D341Med (cell line): ENCODE results near the gene PNLIP.

Source experiments
- DNase-seq: peaks from one replicate; pipeline ENCODE4 v3.0.0; 2012; ENCODE audit warnings: low spot score

PNLIP gene

GRCh38 chr10:116574797-116575196, 29.1 kb downstream of the PNLIP start:
- DNase-seq = no peak

DNA sequence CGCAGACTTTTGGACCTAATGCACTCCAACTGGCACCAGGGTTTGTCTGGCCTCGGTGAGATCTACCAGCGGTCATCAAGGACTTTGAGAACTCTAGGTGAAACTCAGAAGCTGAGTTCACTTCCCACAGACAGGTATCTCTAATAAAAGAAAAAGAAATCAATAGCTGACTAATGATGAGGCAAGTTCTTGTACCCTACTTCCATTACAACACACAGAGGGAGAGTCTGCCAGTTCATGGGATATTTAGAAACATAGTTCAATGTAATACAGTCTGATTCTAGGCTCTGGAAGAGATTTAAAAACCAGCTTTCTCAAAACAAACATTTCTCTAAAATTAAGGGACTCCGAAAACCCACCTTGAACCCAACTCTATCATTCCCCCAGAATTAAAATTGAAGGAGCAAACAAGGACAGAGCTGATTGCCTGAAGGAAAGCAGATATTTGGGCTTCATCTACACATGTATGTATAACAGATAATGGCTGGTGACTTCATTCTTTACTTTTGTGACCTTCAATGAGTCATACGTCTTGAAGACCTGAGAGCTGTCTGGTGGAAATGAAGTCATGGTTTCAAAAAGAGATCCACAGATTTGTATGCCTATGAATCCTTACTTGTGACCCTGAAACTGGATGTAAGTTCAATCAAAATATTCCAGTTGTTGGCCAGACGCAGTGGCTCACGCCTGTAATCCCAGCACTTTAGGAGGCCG, 42.3 kb downstream of the PNLIP start:
- DNase-seq = no peak

DNA sequence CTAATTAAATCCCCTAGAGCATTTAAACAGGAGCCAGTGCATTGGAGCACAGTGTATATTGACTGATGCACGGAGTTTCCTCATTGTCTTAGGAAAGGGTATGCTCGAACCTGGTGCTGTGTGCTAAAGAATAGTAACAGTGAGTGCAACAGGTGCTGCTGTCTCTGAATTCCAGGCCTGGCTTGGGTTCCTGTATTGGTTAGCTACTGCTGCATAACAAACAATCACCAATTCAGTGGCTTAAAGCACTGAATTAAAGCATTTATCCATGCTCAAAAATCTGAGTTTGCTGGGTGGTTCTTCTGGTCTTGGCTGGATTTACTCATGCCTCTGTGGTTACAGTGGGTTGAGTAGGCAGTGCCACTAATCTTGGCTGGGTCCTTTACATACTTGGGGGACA, 43.3 kb downstream of the PNLIP start:
- DNase-seq = no peak

- DNase-seq = no peak
Observed at GRCh38 chr10:116589926-116590325, 44.2 kb downstream of the PNLIP start.

DNA sequence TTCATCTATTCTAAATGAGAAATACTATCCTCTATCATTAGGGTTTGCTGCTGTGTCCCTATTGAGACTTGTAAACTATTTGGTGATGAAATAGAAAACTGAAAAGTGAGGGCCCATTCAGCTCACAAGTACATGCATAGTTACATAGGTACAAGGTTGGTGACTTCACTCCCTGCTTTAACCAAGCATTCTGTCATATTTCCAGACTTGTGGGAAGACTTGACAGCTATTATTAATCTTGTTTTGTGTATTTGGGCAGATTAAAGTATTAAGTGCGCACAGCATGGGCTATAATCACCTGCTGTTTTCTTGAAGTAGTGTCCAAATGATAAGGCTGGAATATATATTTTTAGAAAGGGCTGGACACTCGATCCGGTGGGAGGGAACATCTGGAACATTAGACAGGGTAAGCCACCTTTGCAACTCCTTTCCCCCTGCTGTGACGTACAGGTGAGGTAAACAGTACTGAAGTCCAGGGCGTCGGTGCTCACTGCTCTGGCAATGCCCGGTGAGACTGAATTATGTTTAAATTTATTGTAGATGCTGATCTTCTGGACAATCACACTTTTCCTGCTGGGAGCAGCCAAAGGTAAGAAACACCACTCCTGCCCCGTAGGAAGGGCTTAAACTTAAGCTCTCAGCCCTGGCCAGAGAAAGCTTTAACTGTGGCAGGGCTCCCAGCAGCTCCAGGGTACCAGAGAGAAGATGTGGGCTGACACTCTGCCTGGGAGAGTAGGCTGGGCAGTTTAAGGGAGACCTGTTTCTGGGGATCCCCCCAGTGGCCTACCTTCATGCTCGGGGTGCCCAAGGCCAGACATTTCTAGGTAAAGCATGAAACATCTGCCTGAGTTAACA, 45.1 kb downstream of the PNLIP start, which contains the start of gene PNLIPRP1:
PNLIPRP1 (plus strand) TSS at position 370 of the 855 bp plus-strand sequence; CDS start at position 541, 171 bp downstream.
- no peak for DNase-seq

DNA sequence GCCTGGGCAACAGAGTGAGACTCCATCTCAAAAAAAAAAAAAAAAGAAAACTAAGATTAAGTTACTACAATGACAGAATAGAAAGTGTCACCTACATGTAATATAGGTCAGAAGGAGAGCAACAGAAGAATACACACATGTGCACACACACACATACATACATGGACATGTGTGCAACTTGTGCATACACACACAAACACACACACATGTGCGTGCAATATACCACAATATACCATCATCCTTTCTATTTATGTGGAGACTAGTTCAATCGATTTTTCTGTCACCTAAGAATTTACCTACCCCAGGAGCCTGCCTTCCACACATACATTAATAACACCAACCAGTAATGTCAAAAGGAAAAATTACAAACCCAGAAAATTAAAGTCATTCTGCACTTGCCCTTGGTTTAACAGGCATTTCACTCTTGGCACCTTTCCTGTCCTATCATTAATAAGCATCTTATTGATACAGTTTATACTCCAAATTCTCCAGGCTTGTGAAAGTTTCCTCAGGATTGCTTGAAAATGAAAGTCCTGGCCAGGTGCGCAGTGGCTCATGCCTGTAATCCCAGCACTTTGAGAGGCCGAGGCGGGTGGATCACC, 47.5 kb downstream of the PNLIP start:
- no peak for DNase-seq

DNA sequence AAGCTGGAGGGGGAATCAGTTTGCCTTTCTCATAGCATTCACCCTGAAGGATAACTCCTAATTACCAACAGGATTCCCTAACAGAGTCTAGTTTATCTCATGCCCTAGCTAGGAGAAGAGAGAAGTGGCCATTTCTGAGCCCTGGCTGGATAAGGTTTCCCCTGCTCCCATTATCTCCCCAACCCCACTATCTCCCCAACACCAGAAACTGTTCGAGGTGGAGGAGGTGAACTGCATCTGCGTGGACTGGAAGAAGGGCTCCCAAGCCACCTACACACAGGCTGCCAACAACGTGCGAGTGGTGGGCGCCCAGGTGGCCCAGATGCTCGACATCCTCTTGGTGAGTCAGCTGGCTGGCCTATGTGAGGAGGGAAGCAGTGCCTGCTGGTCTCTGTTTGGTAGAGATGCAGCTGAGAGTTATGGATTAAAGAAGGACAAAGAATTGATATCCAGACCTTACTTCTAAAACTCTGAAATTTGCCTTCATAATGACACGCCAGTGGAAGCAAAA, 48.8 kb downstream of the PNLIP start:
- no peak for DNase-seq

GRCh38 chr10:116596062-116596461, 50.3 kb downstream of the PNLIP start:
- DNase-seq = no peak

DNA sequence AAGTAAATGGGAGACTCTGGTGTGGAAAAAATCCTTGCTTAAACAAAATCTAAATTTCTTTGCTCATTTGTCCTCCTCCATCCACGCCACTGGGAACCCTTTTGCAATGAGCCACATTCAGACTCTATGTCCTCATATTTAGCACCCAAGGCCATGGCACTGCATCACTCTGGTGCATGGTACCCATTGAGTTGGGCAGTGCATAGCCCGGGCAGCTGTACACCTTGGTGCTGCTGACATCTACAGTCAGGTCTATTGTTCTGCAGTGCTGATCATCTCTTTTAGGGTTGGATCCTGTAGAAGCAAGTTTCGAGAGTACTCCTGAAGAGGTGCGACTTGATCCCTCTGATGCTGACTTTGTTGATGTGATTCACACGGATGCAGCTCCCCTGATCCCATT, 51.8 kb downstream of the PNLIP start:
- DNase-seq = no peak

GRCh38 chr10:116598329-116598728, 52.6 kb downstream of the PNLIP start:
- no peak for DNase-seq

DNA sequence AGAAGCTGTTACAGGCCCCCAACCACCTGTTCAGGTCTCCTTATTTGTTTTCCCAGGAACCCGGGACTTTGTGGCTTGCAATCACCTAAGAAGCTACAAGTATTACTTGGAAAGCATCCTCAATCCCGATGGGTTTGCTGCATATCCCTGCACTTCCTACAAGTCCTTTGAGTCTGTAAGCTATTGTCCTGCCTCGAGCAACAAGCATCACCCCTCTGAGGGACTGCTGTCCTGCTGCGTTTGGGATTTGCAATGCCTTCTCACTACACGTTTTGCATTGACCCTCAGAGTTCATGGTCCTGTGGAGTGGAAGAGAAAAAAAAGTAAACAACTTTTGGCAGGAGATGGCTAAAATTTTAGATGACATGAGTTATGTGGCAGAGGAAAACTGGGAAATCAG, 54.3 kb downstream of the PNLIP start:
- DNase-seq = no peak

GRCh38 chr10:116602648-116603400, 57.1 kb downstream of the PNLIP start:
- DNase-seq = no peak

DNA sequence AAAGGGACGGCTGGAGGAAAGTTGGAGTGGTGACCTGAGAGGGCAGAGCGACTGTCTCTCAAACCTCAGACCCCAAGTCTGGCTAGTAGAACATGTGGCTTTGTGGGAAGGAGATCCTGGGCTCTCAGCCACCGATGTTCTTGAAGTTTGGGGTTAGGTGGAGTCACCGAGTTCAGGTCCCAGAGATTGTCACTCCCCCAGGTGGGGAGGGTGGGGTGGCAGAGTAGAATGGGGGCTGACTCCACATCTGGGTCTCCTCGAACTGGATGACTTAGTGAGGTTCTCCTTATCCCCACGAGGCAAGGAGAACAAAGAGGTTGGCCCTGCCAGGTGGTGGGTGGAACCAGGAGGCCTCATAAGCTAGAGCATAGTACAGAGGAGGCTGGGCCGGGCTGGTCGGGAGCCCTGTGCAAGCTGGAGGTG, 60.3 kb downstream of the PNLIP start:
- no peak for DNase-seq

- DNase-seq = no peak
Observed at GRCh38 chr10:116607336-116607735, 61.6 kb downstream of the PNLIP start.

- DNase-seq = no peak
Observed at GRCh38 chr10:116608686-116609594, 63.2 kb downstream of the PNLIP start.

GRCh38 chr10:116610443-116611152, 64.9 kb downstream of the PNLIP start:
- no peak for DNase-seq

DNA sequence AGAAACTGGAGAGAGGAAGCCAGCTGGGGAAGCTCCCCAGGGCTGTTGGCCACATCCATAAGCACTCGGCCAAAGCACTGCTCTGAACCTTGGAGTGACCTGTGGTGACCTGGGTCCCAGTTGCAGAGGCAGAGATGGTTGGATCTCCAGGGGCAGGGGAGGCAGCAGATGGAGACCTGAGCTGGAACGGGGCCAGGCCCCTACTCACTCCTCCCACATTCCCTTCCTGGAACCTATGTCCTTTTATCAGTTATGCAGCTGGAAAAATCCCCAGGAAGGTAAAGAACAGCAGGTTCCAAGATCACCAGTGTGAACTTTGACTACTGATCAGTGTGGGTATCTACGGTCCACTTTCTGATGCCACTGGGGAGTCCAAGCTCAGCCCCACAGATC, 65.4 kb downstream of the PNLIP start:
- DNase-seq = no peak

GRCh38 chr10:116612107-116612769, 66.5 kb downstream of the PNLIP start:
- no peak for DNase-seq

DNA sequence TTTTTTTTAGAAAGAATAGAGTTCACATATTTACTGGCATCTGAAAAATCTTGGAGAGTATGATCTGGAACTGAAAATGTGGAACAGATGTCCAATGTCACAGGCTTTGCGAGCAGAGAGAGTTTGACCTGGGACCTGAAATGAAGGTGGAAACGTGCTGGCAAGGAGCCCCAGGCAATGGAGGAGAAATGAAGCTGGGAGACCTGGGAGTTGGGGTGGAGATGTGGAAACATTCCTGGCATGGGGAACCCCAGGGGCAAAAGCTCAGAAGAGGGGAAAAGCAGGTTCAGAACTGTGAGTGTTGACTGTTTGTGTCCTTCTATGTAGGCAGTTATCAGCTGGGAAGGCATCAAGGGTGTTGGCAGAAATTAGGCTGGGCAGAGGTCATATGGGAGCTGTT, 67.7 kb downstream of the PNLIP start:
- DNase-seq = no peak

GRCh38 chr10:116614796-116615195, 69.1 kb downstream of the PNLIP start:
- no peak for DNase-seq
